HG02885 (cell line): ENCODE results near the gene ANKRD40CL.
"Not testable (repeated sequence)": the region's sequence is repeated elsewhere in the genome, so short reads cannot be mapped to it uniquely, and the experiment has no call there.

Experiments used
- ATAC-seq: cut with Tn5 transposase; IDR thresholded peaks from one replicate; pipeline ENCODE4 v1.9.1; 2021; ENCODE audit warnings: mild to moderate bottlenecking; ENCODE audit not compliant: unreplicated experiment, poor library complexity

ANKRD40CL gene

GRCh38 chr17:50764734-50765149, 2.6 kb downstream of the ANKRD40CL start:
- ATAC-seq = no peak

GRCh38 chr17:50763716-50764475, 3.4 kb downstream of the ANKRD40CL start:
- ATAC-seq = no peak

- no peak for ATAC-seq
These were observed 5.1 kb downstream of the ANKRD40CL start for GRCh38 chr17:50762177-50762576.

- no peak for ATAC-seq
These were observed 8.3 kb downstream of the ANKRD40CL start for GRCh38 chr17:50758989-50759544.

- ATAC-seq = no peak
These were observed 8.8 kb downstream of the ANKRD40CL start for GRCh38 chr17:50758524-50758923.

GRCh38 chr17:50754521-50754920, 12.8 kb downstream of the ANKRD40CL start:
- no peak for ATAC-seq

GRCh38 chr17:50749245-50749644, 18.1 kb downstream of the ANKRD40CL start:
- ATAC-seq = no peak

GRCh38 chr17:50745631-50746030, 21.7 kb downstream of the ANKRD40CL start:
- no peak for ATAC-seq

GRCh38 chr17:50739098-50739497, 28.2 kb downstream of the ANKRD40CL start:
- no peak for ATAC-seq

- no peak for ATAC-seq
These were observed 30.1 kb downstream of the ANKRD40CL start for GRCh38 chr17:50737118-50737698.

- no peak for ATAC-seq
These were observed 32.0 kb downstream of the ANKRD40CL start for GRCh38 chr17:50735287-50735686.

- ATAC-seq = no peak
These were observed 35.5 kb downstream of the ANKRD40CL start for GRCh38 chr17:50731575-50732460.

- no peak for ATAC-seq
These were observed 38.2 kb downstream of the ANKRD40CL start for GRCh38 chr17:50728881-50729765.

GRCh38 chr17:50728112-50728429, 39.2 kb downstream of the ANKRD40CL start:
- no peak for ATAC-seq

- no peak for ATAC-seq
These were observed 41.3 kb downstream of the ANKRD40CL start for GRCh38 chr17:50725769-50726655.

GRCh38 chr17:50724622-50725021, 42.7 kb downstream of the ANKRD40CL start:
- ATAC-seq = not testable (repeated sequence)

- ATAC-seq = no peak
These were observed 44.6 kb downstream of the ANKRD40CL start for GRCh38 chr17:50722746-50723145.

GRCh38 chr17:50721194-50722010, 45.9 kb downstream of the ANKRD40CL start:
- no peak for ATAC-seq
